ENCODE results near the gene BABAM2.

The BABAM2 gene

DNA sequence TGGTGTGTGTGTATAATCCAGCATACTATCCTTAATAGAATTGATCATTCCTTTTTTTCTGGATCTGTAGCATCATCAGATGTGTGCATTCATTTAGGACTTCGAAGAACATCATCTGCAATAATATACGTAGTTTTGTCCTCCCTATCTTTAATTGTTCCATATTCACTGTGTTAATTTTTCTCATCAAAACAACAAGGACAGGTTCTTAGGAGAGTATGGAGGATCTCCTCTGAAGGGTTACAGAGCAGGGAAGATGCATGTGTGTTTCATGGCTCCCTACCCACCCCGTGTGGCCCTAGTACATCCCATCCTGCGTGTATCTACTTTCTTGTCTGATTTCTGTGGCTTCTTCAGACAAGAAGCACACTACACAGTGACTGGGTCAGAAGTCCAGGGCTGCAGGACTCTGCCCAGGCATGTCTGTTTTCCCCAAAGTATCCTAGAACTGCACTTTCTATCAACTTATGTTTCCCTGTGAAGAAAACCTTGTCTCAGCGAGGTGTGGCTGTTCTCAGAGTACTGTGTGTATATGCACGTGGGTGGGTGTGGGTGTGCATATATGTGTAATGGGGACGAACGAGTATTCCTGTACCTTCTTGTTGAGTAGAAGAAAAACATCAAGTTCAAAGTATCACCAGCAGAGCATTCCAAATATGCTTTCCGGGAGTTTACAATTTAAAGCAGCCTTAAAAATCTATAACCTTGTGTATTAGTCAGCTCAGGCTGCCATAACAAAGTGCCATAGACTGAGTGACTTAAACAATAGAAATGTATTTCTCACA lies 281.8 kb downstream of the BABAM2 start:
- DNase-seq: no peak

- no peak for DNase-seq
Observed at GRCh38 chr2:28173377-28173776, 282.8 kb downstream of the BABAM2 start.

GRCh38 chr2:28174211-28174610 lies 283.7 kb downstream of the BABAM2 start:
- no peak for DNase-seq

- DNase-seq: no peak
Observed at GRCh38 chr2:28175028-28175427, 284.5 kb downstream of the BABAM2 start.

GRCh38 chr2:28178946-28179345 lies 288.4 kb downstream of the BABAM2 start:
- no peak for DNase-seq

GRCh38 chr2:28181801-28182200 lies 291.3 kb downstream of the BABAM2 start:
- no peak for DNase-seq

GRCh38 chr2:28182348-28182747 lies 291.8 kb downstream of the BABAM2 start:
- DNase-seq: no peak

DNA sequence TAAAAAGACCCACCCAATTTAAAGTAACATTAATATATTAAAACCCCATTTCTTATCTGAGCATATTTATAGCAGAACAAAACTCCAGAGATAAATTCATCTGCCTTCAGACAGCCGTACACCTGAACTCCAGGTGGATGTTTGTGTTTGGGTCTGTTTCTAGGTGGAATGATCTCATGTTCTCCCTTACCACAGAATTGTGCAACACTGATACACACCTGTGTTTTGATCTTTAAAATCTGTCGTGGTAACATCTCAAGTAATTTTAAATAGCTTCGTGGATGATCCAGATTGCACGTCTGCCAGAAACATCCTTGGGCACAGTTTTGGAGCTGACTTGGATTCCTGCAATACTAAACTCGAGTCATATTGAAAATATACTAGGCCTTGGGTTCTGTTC lies 294.6 kb downstream of the BABAM2 start:
- no peak for DNase-seq

- no peak for DNase-seq
Observed at GRCh38 chr2:28185891-28186290, 295.4 kb downstream of the BABAM2 start.

DNA sequence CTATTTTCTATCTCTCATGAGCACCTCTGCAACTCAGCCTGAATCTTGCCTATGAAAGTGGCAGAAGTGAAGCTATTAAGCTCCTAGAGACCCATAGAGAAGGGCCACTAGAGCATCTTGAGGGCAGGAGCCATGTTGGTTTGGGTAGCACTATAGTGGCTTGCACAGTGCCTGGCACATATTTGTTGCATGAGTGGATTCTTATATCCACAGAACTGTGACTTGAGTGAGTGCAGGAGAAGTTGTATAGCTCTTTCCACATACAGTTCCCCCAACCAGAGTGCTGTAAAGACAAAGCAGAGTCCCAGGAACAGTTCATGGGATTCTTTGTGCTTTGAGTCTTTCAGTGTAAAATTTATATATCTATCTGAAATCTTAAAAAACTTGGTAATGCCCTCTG lies 296.7 kb downstream of the BABAM2 start:
- no peak for DNase-seq

DNA sequence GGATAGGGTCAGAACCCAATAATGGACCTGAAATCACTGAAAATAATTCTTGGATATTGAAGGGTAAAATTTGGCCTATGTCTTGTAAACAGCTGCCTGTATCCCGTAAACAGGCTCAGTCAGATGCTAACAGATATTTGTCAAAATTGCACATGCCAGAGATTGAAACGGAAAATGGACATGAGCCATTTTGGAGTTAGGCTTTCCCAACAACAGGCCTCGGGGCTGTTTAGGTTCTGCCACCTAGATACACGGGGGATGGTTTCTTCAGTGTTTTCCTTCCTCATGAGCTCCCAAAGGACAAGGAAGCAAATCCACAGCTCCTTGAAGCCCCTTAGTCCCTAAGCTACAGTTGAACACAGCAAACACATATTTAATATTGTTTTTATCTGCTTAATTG lies 297.9 kb downstream of the BABAM2 start:
- DNase-seq: no peak

DNA sequence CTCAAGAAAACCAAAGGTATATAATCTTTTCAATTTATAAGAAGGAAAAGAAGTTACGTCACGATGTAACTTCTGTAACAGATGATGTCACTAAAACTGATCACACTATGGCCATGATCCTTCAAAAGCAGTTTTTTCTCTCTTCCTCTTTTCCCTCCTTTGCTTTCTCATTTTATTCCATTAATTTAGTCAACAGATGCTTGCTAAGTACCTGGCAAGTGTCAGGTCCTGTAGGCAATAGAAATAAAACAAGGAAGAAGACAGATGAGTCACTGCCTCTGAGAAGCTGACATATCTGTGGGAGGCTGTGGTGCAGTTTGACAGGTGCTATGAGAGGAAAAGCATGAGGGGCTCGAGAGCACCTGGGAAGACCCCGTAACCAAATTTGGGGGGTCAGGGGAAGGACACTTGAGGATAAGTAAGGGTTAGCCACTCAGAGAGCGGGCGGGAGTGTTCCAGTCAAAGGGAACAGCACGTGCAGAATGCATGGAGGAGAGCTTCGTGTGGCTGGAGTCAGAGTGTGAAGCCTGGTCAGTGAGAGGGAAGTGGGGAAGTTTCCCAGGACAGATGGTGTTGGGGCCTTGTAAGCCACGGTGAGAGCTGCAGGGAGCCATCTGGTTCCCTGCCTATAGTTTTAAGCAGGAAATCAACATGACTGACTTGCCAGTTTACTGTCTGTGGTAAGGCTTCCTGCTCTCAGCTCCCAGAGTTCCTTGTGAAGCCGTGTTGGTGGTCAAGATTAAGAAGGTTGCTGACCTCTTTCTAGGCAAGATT lies 303.3 kb downstream of the BABAM2 start:
- no peak for DNase-seq

- DNase-seq: no peak
Observed at GRCh38 chr2:28199995-28200679, 309.6 kb downstream of the BABAM2 start.

DNA sequence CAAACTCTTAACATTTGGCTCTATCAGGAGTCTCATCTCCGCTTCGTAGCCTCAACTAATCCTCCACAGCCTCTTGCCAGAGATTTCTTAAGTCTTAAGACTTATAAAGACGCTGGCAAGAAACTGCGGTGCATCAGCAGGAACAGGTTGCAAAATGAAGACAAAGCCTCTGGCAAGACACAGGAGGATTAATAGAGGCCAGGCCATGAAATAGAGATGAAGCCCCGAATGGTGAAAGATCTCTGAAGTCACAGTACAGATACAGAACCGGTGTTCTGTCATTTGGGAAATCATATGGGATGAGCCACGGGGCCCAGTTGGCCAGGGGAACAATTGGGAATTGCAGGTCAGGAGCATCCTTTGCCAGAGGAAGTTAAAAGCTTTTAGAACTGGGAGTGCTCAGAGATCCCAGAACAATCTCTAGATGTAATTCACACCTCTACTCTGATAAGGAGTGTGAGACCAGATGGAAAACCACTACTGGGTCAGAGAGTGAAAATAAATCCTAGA lies 311.2 kb downstream of the BABAM2 start:
- no peak for DNase-seq

DNA sequence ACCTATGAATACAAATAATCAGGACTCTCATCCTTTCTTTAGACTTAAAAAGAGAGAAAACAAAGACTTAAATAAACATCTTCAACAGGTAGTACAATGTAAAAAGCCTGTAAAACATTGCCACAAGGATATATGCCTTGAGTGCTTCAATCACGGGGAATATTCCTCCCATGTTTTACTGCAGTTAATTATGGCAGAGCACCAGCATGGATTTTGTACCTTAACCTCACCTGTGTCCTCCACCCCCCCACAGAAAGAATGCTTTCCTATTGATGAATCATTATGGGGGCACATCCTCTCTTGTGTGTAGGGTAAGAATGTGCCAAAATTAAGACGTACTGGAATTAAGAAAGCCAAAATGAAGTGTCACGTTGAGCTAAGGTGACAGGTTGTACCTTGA lies 312.2 kb downstream of the BABAM2 start:
- DNase-seq: no peak

GRCh38 chr2:28206762-28207161 lies 316.2 kb downstream of the BABAM2 start:
- DNase-seq: no peak

GRCh38 chr2:28209261-28209691 lies 318.7 kb downstream of the BABAM2 start:
- no peak for DNase-seq

- no peak for DNase-seq
Observed at GRCh38 chr2:28209864-28210263, 319.3 kb downstream of the BABAM2 start.

DNA sequence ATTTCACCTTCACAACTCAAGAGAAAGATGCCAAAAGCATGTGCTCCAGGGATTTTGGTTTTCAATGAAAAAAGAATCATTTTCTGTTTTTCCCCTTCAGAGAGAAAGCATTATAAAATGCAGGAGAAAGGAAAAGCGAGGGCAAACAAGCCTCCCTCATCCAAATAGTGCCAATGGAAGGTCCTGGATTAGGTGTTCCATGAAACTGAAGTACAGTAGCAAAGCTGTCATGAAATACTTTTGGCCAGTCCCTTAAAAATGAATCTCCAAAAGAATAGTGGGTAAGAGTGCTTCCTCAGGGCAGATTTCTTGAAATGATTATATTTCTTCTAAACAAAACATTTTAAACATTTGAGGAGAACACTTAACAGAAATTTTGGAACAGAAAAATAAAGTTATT lies 320.0 kb downstream of the BABAM2 start:
- no peak for DNase-seq

DNA sequence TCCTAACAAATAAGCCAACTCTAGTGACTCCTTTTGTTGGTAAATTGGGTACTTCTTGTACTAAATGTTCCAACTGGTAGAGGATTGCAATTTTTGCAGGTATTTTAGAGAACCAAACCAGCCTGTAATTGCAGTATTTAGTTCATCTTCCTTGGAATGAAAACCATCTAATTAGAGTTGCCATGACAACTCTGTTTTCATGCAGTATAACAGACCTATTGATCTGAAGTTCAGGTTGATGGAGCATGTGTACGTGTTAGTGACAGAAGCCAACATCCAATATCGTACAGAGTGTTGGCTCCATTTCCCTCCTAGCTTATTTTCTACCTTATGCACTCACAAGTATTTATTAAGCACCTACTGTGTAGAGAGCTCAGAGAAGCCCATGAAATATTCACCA lies 325.8 kb downstream of the BABAM2 start:
- DNase-seq: no peak

GRCh38 chr2:28217042-28217740 lies 326.7 kb downstream of the BABAM2 start:
- DNase-seq: no peak

- no peak for DNase-seq
Observed at GRCh38 chr2:28219138-28219537, 328.6 kb downstream of the BABAM2 start.

Data from hematopoietic multipotent progenitor cell treated with erythropoietin and hydrocortisone succinate and interleukin-3 and kit ligand, for 8 days (in vitro differentiated cells).